ENCODE data around the gene SLC12A7. TPM values are rescaled to one million over a fixed set of nuclear protein-coding genes. Genes with fewer than 3 reads are reported as not detected.

SLC12A7 gene
- total and polyA plus RNA-seq, 9 donors: 5.9 to 33.9 (median 23.0) TPM

GRCh38 chr5:1139331-1140170, 27.7 kb upstream of the SLC12A7 start:
- Histone ChIP-seq H3K27ac (no peak overlapping the region), H3K9me3 (no peaks in the 10 kb centered on the region), H3K4me1 (ENCODE audit: insufficient read depth) (no peaks in the 10 kb centered on the region), H3K4me3 (no peak overlapping the region), H3K27me3 (no peaks in the 10 kb centered on the region), H3K36me3 (no peaks in the 10 kb centered on the region)
- no peak for DNase-seq
- intact Hi-C loops (cut with DNase I): loop anchor here in 1 of 4 donors (10.0 kb wide), 1 partner anchor 215 kb away; no protein-coding TSS in a partner anchor
- WGBS, 3 donors: 88 to 90% (median 88%) methylated on average over 36 to 37 of the region's 37 CpGs
- no peak for TF ChIP-seq EP300 (IDR thresholded peaks at IDR 0.05)
- TF ChIP-seq CTCF (IDR thresholded peaks at IDR 0.05): no peak
- no peak for TF ChIP-seq POLR2A (IDR thresholded peaks at IDR 0.05)

GRCh38 chr5:1138445-1139245, 26.8 kb upstream of the SLC12A7 start:
- H3K9me3 ChIP-seq: no peaks in the 10 kb centered on the region
- no peaks in the 10 kb centered on the region for H3K36me3 ChIP-seq
- DNase-seq: no peak
- H3K4me1 ChIP-seq (ENCODE audit: insufficient read depth): no peaks in the 10 kb centered on the region
- H3K27me3 ChIP-seq: no peaks in the 10 kb centered on the region
- no peak overlapping the region for H3K4me3 ChIP-seq
- no peak overlapping the region for H3K27ac ChIP-seq
- TF ChIP-seq CTCF (IDR thresholded peaks at IDR 0.05) (no peak), POLR2A (IDR thresholded peaks at IDR 0.05) (no peak), EP300 (IDR thresholded peaks at IDR 0.05) (no peak)
- intact Hi-C loops (cut with DNase I): loop anchor here in 1 of 4 donors (10.0 kb wide), 1 partner anchor 214 kb away; no protein-coding TSS in a partner anchor
- 72 to 86% (median 75%) methylated on average over 15 to 16 of the region's 16 CpGs for WGBS, 3 donors

GRCh38 chr5:1137567-1138444, 25.9 kb upstream of the SLC12A7 start:
- Histone ChIP-seq H3K4me3 (no peak overlapping the region), H3K9me3 (no peaks in the 10 kb centered on the region), H3K36me3 (no peaks in the 10 kb centered on the region), H3K27ac (no peak overlapping the region), H3K4me1 (ENCODE audit: insufficient read depth) (no peaks in the 10 kb centered on the region), H3K27me3 (no peaks in the 10 kb centered on the region)
- WGBS, 3 donors: 82 to 86% (median 84%) methylated on average over 30 of the region's 30 CpGs
- no peak for DNase-seq
- intact Hi-C loops (cut with DNase I): loop anchor here in 1 of 4 donors (10.0 kb wide), 1 partner anchor 213 kb away; no protein-coding TSS in a partner anchor
- TF ChIP-seq CTCF (IDR thresholded peaks at IDR 0.05): no peak
- no peak for TF ChIP-seq EP300 (IDR thresholded peaks at IDR 0.05)
- TF ChIP-seq POLR2A (IDR thresholded peaks at IDR 0.05): no peak

- Histone ChIP-seq H3K27ac (no peak overlapping the region), H3K4me3 (no peak overlapping the region), H3K4me1 (ENCODE audit: insufficient read depth) (no peaks in the 10 kb centered on the region), H3K27me3 (no peaks in the 10 kb centered on the region), H3K36me3 (no peaks in the 10 kb centered on the region), H3K9me3 (no peaks in the 10 kb centered on the region)
- no peak for DNase-seq
- intact Hi-C loops (cut with DNase I): loop anchor here in 1 of 4 donors (10.0 kb wide), 1 partner anchor 212 kb away; no protein-coding TSS in a partner anchor
- 88% methylated on average over 8 of the region's 8 CpGs for WGBS, 3 donors
- TF ChIP-seq POLR2A (IDR thresholded peaks at IDR 0.05) (no peak), EP300 (IDR thresholded peaks at IDR 0.05) (no peak), CTCF (IDR thresholded peaks at IDR 0.05) (no peak)
Observed at GRCh38 chr5:1136814-1137213, 25.0 kb upstream of the SLC12A7 start.

All from ovary (tissue), 9 donors.